ENCODE measurements around the gene B4GALT7.

The B4GALT7 gene

GRCh38 chr5:177605667-177606066, 5.7 kb downstream of the B4GALT7 start:
- Histone ChIP-seq H3K9me2 (replicated peaks; ENCODE audit: low read depth, low read length) (no peaks in the 10 kb centered on the region), H4K20me1 (ENCODE audit: insufficient read depth, low read length, poor library complexity, severe bottlenecking) (peaks cover 2% of the 10 kb centered on the region), H2AFZ (ENCODE audit: low read length) (no peak overlapping the region), H3K27me3 (ENCODE audit: insufficient read depth, low read length, poor library complexity, severe bottlenecking) (no peaks in the 10 kb centered on the region), H3K4me3 (ENCODE audit: low read length, poor library complexity, severe bottlenecking) (no peak overlapping the region), H3K9ac (ENCODE audit: low read depth, low read length, poor library complexity, severe bottlenecking) (no peak overlapping the region), H3F3A (ENCODE audit: low read depth) (no peaks in the 10 kb centered on the region), H3K4me1 (ENCODE audit: insufficient read depth, low read length, poor library complexity, severe bottlenecking) (peaks cover 5% of the 10 kb centered on the region), H3K9me3 (ENCODE audit: insufficient read depth, low read depth, low read length) (no peaks in the 10 kb centered on the region), H3K79me2 (ENCODE audit: insufficient read depth, low read length) (peaks cover 6% of the 10 kb centered on the region; the same call in 1 of the 2 replicates), H3K36me3 (ENCODE audit: insufficient read depth, low read length) (no peaks in the 10 kb centered on the region), H3K4me2 (ENCODE audit: low read depth, low read length, poor library complexity, severe bottlenecking) (no peak overlapping the region)
- TF ChIP-seq CTCF (conservative IDR thresholded peaks at IDR 0.05; ENCODE audit: low read length) (no peak), EZH2phosphoT487 (IDR thresholded peaks at IDR 0.05; ENCODE audit: borderline replicate concordance) (no peak)

- Histone ChIP-seq H3K36me3 (ENCODE audit: insufficient read depth, low read length) (no peaks in the 10 kb centered on the region), H3K4me1 (ENCODE audit: insufficient read depth, low read length, poor library complexity, severe bottlenecking) (peaks cover under 1% of the 10 kb centered on the region)
- TF ChIP-seq CTCF (conservative IDR thresholded peaks at IDR 0.05; ENCODE audit: low read length): no peak
- no peak for TF ChIP-seq EZH2phosphoT487 (IDR thresholded peaks at IDR 0.05; ENCODE audit: borderline replicate concordance)
These were observed 6.4 kb downstream of the B4GALT7 start for GRCh38 chr5:177606071-177607051.

GRCh38 chr5:177607115-177607451, 7.2 kb downstream of the B4GALT7 start:
- no peak overlapping the region for H2AFZ ChIP-seq (ENCODE audit: low read length)
- no peaks in the 10 kb centered on the region for H3K79me2 ChIP-seq (ENCODE audit: insufficient read depth, low read length)
- H3K4me3 ChIP-seq (ENCODE audit: low read length, poor library complexity, severe bottlenecking): no peak overlapping the region
- H3K4me1 ChIP-seq (ENCODE audit: insufficient read depth, low read length, poor library complexity, severe bottlenecking): no peaks in the 10 kb centered on the region
- TF ChIP-seq EZH2phosphoT487 (IDR thresholded peaks at IDR 0.05; ENCODE audit: borderline replicate concordance) (no peak), CTCF (conservative IDR thresholded peaks at IDR 0.05; ENCODE audit: low read length) (no peak)
- no peaks in the 10 kb centered on the region for H3K36me3 ChIP-seq (ENCODE audit: insufficient read depth, low read length)
- H3K4me2 ChIP-seq (ENCODE audit: low read depth, low read length, poor library complexity, severe bottlenecking): no peak overlapping the region
- H3K9ac ChIP-seq (ENCODE audit: low read depth, low read length, poor library complexity, severe bottlenecking): no peak overlapping the region
- H3K9me3 ChIP-seq (ENCODE audit: insufficient read depth, low read depth, low read length): no peaks in the 10 kb centered on the region
- no peaks in the 10 kb centered on the region for H3K27me3 ChIP-seq (ENCODE audit: insufficient read depth, low read length, poor library complexity, severe bottlenecking)
- no peaks in the 10 kb centered on the region for H3K9me2 ChIP-seq (replicated peaks; ENCODE audit: low read depth, low read length)
- no peaks in the 10 kb centered on the region for H4K20me1 ChIP-seq (ENCODE audit: insufficient read depth, low read length, poor library complexity, severe bottlenecking)
- H3F3A ChIP-seq (ENCODE audit: low read depth): no peaks in the 10 kb centered on the region

More at GRCh38 chr5:177606071-177607051, 6.4 kb downstream of the B4GALT7 start:
- Histone ChIP-seq H3K27me3 (ENCODE audit: insufficient read depth, low read length, poor library complexity, severe bottlenecking) (no peaks in the 10 kb centered on the region), H3K4me3 (ENCODE audit: low read length, poor library complexity, severe bottlenecking) (no peak overlapping the region), H3K4me2 (ENCODE audit: low read depth, low read length, poor library complexity, severe bottlenecking) (no peak overlapping the region), H4K20me1 (ENCODE audit: insufficient read depth, low read length, poor library complexity, severe bottlenecking) (no peaks in the 10 kb centered on the region), H2AFZ (ENCODE audit: low read length) (no peak overlapping the region), H3K9ac (ENCODE audit: low read depth, low read length, poor library complexity, severe bottlenecking) (no peak overlapping the region), H3K79me2 (ENCODE audit: insufficient read depth, low read length) (no peaks in the 10 kb centered on the region), H3K9me3 (ENCODE audit: insufficient read depth, low read depth, low read length) (no peaks in the 10 kb centered on the region), H3K9me2 (replicated peaks; ENCODE audit: low read depth, low read length) (no peaks in the 10 kb centered on the region), H3F3A (ENCODE audit: low read depth) (no peaks in the 10 kb centered on the region)

Data from Loucy (cell line).